Retinal pigment epithelial cell (primary cell): ENCODE measurements around the gene NDUFA6.

ENCODE experiments used
- DNase-seq: peaks from one replicate; pipeline ENCODE4 v3.0.0-alpha.2; 2010; ENCODE audit warnings: low read depth
- H3K4me3 ChIP-seq: 2 replicates; pipeline ENCODE4 v1.5.1; 2011; ENCODE audit warnings: mild to moderate bottlenecking, low read length, control low read depth, moderate library complexity
- TF ChIP-seq, protein P1 (sequence below): conservative IDR thresholded peaks from 2 replicates; pipeline ENCODE4 v1.5.1; 2011; ENCODE audit warnings: low read depth, low read length, control low read depth, inconsistent platforms

NDUFA6 gene

GRCh38 chr22:42084874-42085273 is 5.7 kb downstream of the NDUFA6 start:
- no peak overlapping the region for H3K4me3 ChIP-seq
- TF ChIP-seq, protein P1, sequence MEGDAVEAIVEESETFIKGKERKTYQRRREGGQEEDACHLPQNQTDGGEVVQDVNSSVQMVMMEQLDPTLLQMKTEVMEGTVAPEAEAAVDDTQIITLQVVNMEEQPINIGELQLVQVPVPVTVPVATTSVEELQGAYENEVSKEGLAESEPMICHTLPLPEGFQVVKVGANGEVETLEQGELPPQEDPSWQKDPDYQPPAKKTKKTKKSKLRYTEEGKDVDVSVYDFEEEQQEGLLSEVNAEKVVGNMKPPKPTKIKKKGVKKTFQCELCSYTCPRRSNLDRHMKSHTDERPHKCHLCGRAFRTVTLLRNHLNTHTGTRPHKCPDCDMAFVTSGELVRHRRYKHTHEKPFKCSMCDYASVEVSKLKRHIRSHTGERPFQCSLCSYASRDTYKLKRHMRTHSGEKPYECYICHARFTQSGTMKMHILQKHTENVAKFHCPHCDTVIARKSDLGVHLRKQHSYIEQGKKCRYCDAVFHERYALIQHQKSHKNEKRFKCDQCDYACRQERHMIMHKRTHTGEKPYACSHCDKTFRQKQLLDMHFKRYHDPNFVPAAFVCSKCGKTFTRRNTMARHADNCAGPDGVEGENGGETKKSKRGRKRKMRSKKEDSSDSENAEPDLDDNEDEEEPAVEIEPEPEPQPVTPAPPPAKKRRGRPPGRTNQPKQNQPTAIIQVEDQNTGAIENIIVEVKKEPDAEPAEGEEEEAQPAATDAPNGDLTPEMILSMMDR, result no peak
- no peak for DNase-seq

DNA sequence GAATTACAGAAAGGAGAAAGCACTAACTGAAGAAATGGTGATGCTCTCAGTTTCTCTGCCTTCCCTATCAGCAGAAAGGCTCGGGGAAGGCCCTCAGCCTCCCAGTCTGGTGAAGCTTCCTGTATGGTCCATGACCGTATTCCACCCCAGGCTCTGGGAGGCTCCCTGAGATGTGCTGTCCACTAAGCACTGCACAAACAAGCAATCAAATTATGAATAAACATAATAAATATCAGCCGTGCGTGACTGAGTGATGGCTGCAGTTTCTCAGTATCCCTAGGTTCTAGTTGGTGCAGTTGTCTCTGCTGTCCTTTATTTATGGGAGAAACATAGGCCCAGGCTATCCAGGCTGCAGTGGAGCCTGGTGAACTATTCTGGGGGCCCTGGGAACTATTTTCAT is 7.5 kb downstream of the NDUFA6 start:
- no peak for DNase-seq
- H3K4me3 ChIP-seq, result no peak overlapping the region
- TF ChIP-seq, protein P1, result no peak

GRCh38 chr22:42080287-42080686 is 10.3 kb downstream of the NDUFA6 start:
- H3K4me3 ChIP-seq, result peak overlapping the region; percentile 71
- TF ChIP-seq, protein P1, result no peak
- peak; percentile 33 for DNase-seq

- TF ChIP-seq, protein P1, result no peak
- DNase-seq, result peak; percentile 94
- peak within 1 kb of the TSS; percentile 71 for H3K4me3 ChIP-seq
These were observed 11.0 kb downstream of the NDUFA6 start, which contains the start of gene SMDT1 for GRCh38 chr22:42079319-42080251. TSS of gene SMDT1 (plus strand) at chr22:42079700. CDS start at chr22:42079769, 69 bp downstream.

DNA sequence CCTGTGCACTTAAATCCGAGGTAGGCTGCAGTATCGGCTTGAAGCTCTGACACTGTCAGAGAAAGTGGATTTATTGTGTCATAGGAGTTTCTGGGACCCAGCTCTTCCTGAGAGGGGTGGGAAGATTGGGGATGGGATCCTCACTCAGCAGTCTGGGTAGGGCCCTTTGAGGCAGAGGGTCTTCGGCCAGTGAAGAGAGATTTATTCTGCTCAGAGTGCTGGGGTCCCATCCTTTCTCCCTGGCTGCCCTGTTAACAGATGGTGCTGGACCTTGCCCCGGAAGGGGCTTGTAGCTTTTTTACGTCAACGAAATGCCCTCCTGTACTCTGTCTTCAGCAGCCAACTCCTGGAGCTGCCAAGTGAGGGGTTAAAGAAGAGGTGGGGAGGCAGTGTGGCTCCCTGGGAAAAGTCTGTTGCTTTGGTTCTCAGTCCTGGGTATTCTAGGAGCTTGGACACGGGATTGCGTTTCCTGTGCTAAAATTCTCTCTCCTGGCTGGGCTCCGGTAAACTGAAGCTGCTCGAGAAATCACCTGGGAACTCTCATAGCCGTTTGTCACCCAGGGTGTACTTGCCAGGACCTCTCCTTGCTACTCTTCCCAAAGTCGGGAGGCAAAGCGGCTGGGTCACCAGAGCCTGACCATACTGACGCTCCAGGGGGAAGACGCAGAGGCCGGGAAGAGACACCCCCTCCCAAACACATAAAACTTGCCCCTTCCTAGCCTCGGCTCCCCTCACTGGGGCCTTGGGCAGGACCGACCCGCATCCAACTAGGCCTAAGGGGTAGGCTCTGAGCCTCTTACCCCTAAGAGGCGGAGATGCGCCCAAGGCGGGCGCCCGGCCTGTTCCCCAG is 11.9 kb downstream of the NDUFA6 start:
- no peak for DNase-seq
- peak overlapping the region; percentile 46 for H3K4me3 ChIP-seq
- TF ChIP-seq, protein P1, result no peak

- no peak for DNase-seq
- no peak overlapping the region for H3K4me3 ChIP-seq
- TF ChIP-seq, protein P1, result no peak
These were observed 13.0 kb downstream of the NDUFA6 start for GRCh38 chr22:42077486-42078125.
